ENCODE results near the gene UNC119B.

DNA sequence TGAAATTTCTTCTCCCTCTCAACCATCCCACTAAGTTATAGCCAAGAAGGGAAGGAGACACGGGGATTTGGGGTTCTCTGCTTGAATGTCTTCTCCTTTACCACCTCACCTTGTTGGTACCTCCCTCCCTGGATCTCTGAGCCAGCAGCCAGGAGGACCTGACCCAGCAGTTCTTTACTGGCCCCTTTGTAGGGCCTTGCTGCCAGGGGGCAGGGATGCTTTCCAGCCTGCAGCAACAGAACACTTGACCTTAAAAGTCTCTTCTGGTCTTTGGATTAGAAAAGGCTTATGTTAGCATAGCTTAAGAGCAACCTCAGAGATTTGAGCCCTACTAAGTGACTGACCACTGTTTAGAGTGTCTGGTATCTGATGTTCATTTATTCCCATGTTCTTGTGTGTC, 12.9 kb upstream of the UNC119B start:
- no peak for TF ChIP-seq TAF1 (IDR thresholded peaks at IDR 0.05; ENCODE audit: borderline replicate concordance, low read depth, low read length)
- TF ChIP-seq, protein P1, sequence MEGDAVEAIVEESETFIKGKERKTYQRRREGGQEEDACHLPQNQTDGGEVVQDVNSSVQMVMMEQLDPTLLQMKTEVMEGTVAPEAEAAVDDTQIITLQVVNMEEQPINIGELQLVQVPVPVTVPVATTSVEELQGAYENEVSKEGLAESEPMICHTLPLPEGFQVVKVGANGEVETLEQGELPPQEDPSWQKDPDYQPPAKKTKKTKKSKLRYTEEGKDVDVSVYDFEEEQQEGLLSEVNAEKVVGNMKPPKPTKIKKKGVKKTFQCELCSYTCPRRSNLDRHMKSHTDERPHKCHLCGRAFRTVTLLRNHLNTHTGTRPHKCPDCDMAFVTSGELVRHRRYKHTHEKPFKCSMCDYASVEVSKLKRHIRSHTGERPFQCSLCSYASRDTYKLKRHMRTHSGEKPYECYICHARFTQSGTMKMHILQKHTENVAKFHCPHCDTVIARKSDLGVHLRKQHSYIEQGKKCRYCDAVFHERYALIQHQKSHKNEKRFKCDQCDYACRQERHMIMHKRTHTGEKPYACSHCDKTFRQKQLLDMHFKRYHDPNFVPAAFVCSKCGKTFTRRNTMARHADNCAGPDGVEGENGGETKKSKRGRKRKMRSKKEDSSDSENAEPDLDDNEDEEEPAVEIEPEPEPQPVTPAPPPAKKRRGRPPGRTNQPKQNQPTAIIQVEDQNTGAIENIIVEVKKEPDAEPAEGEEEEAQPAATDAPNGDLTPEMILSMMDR (IDR thresholded peaks at IDR 0.05) = no peak
- no peak for TF ChIP-seq PBX3 (IDR thresholded peaks at IDR 0.05)
- no peak for TF ChIP-seq RAD21 (IDR thresholded peaks at IDR 0.05; ENCODE audit: low read length)
- TF ChIP-seq GATA2 (CRISPR knock-in tag; IDR thresholded peaks at IDR 0.05) = no peak
- TF ChIP-seq, protein P2, sequence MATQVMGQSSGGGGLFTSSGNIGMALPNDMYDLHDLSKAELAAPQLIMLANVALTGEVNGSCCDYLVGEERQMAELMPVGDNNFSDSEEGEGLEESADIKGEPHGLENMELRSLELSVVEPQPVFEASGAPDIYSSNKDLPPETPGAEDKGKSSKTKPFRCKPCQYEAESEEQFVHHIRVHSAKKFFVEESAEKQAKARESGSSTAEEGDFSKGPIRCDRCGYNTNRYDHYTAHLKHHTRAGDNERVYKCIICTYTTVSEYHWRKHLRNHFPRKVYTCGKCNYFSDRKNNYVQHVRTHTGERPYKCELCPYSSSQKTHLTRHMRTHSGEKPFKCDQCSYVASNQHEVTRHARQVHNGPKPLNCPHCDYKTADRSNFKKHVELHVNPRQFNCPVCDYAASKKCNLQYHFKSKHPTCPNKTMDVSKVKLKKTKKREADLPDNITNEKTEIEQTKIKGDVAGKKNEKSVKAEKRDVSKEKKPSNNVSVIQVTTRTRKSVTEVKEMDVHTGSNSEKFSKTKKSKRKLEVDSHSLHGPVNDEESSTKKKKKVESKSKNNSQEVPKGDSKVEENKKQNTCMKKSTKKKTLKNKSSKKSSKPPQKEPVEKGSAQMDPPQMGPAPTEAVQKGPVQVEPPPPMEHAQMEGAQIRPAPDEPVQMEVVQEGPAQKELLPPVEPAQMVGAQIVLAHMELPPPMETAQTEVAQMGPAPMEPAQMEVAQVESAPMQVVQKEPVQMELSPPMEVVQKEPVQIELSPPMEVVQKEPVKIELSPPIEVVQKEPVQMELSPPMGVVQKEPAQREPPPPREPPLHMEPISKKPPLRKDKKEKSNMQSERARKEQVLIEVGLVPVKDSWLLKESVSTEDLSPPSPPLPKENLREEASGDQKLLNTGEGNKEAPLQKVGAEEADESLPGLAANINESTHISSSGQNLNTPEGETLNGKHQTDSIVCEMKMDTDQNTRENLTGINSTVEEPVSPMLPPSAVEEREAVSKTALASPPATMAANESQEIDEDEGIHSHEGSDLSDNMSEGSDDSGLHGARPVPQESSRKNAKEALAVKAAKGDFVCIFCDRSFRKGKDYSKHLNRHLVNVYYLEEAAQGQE (IDR thresholded peaks at IDR 0.05; ENCODE audit: low read depth, low read length) = no peak
